ENCODE results near the gene SLC35B2.
A peak's percentile ranks its signal among the peaks of the same experiment; 100 is the strongest.

Gene SLC35B2

GRCh38 chr6:44219815-44220784 lies 37.2 kb downstream of the SLC35B2 start:
- DNase-seq: no peak

DNA sequence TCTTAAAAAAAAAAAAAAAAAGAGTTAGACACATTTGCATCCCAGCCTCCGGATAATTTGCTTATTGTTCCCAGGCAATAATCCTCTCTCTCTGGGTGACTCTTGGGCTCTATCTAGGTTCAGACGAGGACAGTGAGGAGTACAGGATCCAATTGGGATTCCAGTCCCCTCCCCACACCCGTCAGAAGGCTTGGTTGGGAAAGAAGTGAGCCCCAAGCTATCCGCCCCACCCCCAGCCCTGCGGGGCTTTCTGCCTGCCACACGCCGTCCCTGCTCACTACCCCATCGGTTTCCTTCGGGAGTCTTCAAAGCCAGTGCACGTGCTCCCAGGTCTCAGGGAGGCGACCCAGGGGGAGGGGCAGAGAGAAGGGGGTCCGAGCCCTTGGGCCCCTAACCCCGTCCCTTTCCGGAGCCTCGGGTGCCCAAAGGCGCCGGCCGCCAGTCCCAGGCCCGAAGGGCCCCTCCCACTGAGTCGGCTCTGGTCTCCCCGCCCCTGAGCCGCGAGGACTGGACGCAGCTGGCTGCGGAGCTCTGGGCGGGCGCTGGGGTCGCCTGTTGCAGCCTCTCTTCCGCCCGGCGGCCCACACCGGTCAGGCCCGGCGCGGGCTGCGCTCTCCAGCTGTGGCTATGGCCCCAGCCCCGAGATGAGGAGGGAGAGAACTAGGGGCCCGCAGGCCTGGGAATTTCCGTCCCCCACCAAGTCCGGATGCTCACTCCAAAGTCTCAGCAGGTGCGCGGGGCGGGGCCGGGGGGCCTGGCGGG lies 38.1 kb downstream of the SLC35B2 start:
- DNase-seq: peak; percentile 78

DNA sequence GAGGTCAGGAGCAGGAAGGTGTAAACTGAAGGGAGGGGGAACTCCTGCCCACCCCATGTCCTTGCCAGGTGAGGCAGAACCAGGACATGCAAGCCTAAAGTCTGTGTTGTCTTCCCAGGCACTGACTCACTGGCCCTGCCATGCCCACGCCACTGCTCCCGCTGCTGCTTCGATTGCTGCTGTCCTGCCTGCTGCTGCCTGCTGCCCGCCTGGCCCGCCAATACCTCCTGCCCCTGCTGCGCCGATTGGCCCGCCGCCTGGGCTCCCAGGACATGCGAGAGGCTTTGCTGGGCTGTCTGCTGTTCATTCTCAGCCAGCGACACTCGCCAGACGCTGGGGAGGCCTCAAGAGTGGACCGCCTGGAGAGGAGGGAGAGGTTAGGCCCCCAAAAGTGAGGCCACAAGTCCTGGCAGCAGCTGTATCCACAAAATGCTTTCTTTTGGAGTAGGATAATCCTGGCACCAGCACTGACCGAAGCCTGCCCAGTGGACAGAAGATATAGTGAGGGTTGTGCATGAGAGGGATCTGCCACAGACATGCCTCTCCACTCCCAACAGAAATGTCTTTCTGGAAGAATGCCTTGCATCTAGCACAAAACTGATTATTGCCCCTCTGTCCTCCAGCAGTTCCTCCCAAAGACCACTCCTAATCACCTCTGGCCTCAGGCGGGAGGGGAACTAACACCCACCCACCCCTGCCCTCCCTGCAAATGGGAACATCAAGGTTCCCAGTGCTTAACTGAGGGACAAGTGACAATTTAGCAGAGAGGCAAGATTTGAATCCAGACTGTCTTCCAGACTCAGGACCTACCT lies 39.8 kb downstream of the SLC35B2 start:
- no peak for DNase-seq

DNA sequence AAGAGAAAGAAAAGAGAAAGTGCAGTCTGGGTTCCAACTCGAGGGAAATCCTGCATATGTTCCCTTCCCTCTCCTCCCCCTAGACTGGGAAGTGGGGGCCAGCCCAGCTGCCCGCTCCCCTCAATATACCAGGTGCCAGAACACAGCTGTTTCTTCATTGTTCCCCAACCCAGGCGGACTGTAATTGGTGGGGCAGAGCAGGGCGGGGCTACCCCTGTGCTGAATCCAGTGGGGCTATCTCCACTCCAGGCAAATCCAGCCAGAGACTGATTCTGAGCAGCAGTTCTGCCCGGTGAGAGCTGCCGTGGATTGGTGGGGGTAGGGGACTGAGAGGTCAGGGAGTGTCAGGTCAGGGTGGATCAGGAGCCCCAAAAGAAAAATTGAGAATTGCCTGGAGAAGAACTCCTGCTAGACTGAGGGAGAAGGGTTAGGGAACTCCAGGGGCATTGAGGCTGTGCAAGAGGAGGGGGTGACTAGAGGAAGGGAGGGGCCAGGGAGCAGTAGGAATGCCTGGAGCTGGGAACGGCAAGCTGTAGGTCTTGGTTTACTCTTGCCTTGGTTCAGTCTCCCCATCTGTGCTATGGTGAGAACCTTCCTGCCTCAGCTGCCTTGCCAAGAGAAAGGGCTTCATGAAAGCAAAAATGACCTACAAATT lies 40.5 kb downstream of the SLC35B2 start, which contains the start of gene MYMX:
TSS of gene MYMX (plus strand) at position 250 of the 655 bp plus-strand sequence. CDS start 546 bp downstream, outside the sequence.
- peak; percentile 43 for DNase-seq

GRCh38 chr6:44214307-44214706 lies 43.0 kb downstream of the SLC35B2 start:
- no peak for DNase-seq

DNA sequence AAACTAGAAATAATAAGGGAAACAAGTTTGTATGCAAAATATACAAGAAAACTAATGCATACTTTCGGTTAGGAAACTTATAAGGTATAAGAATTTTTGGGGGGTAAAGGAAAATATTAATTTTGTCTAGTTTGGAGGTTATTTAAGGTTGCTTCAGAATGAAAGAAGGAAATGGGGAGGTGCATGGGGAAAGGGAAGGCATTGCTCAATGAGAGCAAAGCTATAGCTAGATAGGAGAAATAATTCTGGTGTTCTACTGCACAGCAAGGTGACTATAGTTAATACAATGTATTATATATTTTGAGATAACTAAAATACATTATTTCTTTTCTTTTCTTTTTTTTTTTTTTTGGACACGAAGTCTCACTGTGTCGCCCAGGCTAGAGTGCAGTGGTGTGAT lies 46.0 kb downstream of the SLC35B2 start:
- DNase-seq: no peak

DNA sequence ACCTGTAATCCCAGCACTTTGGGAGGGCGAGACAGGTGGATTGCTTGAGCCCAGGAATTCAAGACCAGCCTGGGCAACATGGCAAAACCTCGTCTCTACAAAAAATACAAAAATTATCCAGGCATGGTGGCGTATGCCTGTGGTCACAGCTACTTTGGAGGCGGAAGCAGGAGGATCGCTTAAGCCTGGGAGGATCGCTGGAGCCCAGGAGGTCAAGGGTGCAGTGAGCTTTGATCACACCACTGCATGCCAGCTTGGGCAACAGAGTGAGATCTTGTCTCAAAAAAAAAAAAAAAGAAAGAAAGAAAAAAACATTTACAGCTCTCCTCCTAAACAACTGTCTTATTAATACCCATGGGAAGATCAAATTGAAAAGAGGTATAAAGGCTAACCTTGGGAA lies 49.4 kb downstream of the SLC35B2 start:
- DNase-seq: no peak
